HG03571 (cell line): ENCODE results near the gene TAOK2.

Experiments used
- ATAC-seq: cut with Tn5 transposase; IDR thresholded peaks from one replicate; pipeline ENCODE4 v1.9.1; 2021; ENCODE audit not compliant: unreplicated experiment

The TAOK2 gene

DNA sequence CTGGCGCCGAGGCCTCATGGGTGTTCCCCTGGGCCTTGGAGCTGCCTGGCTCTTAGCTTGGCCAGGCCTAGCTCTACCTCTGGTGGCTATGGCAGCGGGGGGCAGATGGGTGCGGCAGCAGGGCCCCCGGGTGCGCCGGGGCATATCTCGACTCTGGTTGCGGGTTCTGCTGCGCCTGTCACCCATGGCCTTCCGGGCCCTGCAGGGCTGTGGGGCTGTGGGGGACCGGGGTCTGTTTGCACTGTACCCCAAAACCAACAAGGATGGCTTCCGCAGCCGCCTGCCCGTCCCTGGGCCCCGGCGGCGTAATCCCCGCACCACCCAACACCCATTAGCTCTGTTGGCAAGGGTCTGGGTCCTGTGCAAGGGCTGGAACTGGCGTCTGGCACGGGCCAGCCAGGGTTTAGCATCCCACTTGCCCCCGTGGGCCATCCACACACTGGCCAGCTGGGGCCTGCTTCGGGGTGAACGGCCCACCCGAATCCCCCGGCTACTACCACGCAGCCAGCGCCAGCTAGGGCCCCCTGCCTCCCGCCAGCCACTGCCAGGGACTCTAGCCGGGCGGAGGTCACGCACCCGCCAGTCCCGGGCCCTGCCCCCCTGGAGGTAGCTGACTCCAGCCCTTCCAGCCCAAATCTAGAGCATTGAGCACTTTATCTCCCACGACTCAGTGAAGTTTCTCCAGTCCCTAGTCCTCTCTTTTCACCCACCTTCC, 13.9 kb downstream of the TAOK2 start:
- ATAC-seq: no peak

DNA sequence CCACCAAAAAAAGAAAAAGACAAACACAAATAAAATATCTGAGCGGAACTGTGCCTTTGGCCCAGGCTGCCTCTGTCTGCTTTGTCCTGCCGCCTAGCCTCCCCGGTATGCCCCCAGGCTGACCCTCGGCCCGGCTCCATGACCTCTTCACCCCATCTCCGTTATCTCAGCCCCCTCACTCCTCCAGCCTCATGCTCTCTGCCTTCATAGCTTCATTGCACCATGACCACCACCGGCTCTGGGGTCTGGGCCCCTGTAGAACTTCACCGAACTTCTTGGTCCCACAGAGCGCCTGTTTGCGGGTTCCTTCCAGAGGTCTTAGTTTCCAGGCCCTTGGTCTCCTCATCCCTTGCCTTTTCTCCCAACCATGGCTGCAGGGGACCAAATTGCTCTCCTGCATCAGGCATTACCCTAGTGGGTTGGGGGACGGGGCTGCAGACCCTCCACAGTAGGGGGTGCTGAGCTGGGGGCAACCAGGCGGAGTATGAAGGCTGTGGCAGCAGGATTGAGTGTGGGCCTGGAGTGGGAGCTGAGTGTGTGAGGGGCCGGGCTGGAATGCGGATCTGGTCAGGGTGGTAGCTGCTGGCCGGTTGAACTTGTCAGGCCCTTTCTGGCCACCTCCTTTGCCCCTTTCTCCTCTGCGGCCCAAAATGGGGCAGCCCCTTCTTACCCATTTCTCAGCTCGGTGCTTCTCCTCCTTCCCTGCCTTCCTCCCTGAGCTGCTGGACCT, 14.8 kb downstream of the TAOK2 start:
- ATAC-seq: no peak

- no peak for ATAC-seq
These were observed 15.6 kb downstream of the TAOK2 start for GRCh38 chr16:29989111-29989858.

DNA sequence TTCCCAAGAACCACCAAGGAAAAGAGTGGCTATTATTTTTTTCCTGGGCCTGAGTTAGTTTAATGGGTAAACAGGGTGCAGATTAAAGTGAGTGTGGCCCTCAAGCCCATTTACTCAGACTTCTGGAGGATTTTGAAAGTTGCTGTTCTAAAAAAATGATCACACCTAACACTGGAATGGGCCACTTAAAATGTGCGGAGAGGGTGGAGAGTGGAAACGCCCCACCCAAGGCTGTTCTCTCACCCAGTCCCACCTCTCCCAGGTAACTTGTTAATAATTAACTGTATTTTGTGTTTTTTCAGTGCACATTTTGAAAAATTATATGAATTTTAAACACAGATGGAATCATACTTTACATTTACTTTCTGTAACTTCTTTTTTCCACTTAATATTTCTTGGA, 16.4 kb downstream of the TAOK2 start:
- no peak for ATAC-seq

- ATAC-seq: no peak
These were observed 17.4 kb downstream of the TAOK2 start for GRCh38 chr16:29990883-29991570.

DNA sequence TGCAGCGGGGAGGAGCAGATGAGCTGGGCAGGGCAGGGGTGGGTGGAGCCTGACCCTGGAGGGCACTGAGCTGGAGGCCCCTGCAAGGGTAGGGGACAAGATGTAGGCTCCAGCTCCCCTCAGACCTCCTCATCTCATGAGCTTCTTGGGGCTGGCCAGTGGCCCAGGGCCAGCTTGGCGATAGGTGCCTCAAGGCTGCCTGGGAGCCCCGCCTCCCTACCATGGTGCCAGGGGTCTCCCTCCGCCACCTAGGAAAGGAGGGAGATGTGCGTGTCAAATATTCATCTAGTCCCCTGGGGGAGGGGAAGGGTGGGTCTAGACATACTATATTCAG, 17.9 kb downstream of the TAOK2 start:
- ATAC-seq: no peak

GRCh38 chr16:29992344-29992967, 18.8 kb downstream of the TAOK2 start:
- ATAC-seq: no peak

DNA sequence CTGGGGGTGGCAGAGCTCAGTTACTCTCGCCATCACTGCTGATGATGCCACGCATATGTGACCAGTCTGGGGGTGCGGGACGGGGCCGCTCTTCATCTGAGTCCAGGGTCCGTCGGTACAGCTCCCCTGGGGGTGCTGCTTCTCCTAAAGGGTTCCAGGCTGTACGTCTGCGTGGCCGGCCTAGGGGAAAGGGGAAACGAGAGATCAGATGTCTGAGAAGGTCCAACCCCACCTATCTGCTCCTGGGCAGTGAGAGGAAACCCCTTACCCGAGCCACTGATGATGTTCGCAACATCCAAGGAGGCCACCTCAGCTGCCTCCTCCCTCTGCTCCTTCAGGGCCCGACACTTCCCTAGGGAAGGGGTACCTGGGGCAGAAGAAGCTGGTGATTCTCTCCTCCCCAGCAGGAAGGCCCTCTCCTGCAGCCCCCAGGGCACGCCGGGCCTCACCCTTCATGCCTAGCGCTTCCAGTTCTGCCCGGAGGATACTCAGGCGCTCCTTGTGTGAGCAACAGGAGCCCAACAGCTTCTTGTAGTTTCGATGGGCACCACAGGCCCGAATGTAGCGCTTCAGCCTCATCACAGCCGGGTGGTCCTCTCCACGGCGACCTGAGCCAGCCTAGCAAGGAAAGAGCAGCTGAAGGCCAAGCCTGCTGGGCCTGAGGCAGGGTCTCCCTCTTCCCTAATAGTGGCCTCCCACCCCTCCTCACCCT, 19.7 kb downstream of the TAOK2 start:
- no peak for ATAC-seq

DNA sequence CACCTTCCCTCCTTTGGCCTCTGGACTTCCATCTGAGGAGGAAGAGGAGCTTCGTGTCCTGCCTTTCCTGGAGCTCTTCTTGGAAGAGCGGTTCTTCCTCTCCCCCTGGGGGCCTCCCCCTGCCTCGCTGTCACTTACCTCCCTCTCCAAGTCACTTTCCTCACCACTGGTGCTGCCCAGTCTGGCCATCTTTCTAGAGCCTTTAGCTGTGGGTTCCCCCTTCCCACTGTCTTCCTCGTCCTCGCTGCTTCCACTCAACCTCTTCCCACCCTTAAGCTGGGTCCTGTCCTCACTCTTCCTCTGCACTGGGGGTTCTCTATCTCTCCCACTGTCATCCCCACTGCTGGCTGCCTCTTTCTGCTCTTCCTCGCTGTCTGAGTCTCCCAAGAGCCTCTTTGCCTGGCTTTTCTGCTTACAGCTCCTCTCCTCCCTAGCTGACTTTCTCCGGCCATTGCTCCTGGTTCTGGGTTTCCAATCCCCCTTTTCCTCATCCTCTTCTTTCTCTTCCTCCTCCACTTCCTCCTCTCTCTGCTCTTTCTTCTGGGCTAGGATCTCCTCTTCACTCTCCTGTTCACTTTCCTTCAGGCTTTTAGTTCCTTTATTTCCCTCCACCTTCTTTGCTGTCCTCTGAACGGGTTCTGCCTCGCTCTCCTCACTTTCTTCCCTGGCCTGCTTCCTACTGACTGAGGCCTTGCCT, 20.4 kb downstream of the TAOK2 start:
- no peak for ATAC-seq

DNA sequence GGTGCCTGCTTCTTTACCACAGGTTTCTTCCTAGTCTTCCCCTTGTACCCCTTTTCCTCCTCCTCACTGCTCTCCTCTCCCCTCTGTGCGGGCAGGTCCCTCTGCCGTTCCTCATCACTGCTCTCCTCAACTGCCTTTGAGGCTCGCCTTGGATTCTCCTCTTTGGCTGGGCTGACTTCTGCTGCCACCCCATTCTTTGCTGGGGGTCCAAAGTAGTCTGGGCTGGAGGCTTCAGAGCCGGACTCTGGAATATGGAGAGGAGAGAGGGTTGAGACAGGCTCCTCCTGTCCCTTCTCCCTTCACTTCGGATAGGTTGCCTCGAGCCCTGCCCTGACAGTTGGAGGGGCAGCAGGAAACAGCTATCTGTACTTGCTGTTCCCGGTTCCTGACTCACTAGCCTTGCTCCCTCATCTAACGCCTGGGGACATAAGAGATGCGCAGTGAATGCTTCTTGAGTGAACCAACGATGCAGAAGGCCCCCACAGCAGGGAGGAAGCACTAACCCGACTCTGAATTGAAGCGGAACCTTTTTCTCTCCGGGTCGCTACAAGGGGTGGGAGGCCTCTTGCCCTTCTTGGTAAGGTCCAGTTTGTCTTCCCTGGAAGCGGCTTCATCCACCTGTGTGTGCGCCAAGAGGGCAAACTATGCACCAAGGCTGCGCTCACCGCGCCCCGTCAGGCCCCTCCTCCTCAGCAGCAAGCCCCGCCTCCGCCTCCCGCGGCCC, 21.1 kb downstream of the TAOK2 start:
- no peak for ATAC-seq

DNA sequence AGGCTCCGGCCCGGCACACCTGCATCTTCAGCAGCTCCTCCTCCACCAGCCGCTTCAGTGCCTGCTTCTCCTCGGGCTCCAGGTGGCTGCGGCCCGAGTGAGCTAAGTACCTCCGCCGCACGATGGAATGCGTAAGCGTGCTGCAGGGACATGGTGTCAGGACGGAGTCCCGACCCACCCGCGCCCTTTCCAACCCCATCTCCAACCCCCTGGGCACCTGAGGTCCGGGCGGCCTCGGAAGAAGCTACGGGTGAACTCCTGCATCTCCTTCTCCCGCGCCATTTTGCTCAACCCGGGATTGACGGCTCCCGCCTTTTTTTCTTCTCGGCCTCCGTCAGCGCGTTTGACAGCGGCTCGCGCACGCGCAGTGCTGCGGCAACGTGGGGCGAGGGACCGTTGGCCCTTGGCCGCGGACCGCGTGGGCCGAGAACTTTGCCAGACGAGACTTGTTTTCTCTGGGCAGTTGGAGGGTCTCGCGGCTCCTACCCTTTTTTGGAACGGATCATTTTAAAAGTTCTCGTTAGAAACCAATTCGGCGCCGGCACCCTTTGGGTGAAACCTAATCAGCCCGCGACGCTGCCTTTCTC, 21.7 kb downstream of the TAOK2 start, which contains the start of gene HIRIP3:
Gene HIRIP3, minus strand, starts transcription at position 294 of the 587 bp plus-strand sequence. Its CDS starts 12 bp downstream, at position 282.
- ATAC-seq: peak; percentile 29

DNA sequence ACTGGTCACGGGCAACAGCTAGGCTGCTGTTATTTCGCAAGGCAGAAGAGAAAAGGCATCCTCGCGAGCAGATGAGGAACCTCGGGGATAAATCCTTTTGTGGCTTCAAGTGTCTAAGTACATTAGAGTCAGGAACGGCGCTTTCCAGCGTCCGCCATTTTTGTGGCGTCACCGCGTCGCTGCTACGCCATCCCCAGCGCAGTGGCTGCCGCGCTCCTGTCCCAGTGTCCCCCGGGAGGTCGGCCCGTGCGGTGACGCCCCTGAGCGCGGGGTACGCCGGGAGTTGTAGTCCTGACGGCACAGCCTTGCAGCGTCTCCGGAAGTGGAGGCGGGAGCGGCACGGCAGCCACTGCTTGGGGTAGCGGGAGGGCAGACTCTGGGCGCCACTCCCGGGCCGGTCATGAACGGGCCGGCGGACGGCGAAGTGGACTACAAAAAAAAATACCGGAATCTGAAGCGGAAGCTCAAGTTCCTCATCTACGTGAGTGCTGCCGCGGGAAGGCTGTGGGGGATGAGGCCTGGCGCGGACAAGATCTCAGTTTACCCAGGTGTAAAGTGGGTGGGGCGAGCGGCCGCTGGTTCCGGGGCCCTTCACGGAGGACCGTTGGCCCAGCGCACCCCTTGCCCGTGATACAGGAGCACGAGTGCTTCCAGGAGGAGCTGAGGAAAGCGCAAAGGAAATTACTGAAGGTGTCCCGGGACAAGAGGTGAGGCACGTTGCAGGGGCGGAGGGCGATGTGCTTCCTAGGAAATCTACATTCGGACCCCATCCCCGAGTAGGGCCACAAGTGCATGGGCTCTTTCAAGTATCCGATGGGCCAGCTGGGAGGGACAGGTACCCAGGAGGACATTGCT, 22.5 kb downstream of the TAOK2 start, which contains the start of gene INO80E:
Gene INO80E, plus strand, starts transcription at position 331 of the 855 bp plus-strand sequence. Its CDS starts 70 bp downstream, at position 401.
- ATAC-seq: peak; percentile 78

DNA sequence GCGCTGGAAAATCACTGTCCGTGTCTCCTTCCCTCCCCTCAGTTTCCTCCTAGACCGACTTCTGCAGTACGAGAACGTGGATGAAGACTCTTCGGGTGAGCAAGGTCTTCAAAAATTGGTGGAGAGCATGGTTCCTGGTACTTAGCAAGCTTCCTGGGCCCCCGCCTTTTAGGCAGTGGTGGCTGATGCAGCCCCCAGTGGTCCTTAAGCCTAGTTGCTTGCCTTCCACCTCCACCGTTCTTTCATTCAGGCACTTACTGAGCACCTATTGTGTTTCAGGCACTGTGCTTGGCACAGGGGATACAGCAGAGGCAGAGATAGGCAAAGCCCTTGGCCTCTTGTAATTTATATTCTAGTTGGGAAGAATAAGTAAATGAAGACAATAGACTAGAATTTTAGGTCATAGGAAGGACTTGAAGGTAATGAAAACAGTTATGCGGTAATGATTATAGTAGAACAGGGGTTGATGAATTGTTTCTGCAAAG, 23.1 kb downstream of the TAOK2 start:
- no peak for ATAC-seq

- no peak for ATAC-seq
These were observed 25.9 kb downstream of the TAOK2 start for GRCh38 chr16:29999605-30000004.

DNA sequence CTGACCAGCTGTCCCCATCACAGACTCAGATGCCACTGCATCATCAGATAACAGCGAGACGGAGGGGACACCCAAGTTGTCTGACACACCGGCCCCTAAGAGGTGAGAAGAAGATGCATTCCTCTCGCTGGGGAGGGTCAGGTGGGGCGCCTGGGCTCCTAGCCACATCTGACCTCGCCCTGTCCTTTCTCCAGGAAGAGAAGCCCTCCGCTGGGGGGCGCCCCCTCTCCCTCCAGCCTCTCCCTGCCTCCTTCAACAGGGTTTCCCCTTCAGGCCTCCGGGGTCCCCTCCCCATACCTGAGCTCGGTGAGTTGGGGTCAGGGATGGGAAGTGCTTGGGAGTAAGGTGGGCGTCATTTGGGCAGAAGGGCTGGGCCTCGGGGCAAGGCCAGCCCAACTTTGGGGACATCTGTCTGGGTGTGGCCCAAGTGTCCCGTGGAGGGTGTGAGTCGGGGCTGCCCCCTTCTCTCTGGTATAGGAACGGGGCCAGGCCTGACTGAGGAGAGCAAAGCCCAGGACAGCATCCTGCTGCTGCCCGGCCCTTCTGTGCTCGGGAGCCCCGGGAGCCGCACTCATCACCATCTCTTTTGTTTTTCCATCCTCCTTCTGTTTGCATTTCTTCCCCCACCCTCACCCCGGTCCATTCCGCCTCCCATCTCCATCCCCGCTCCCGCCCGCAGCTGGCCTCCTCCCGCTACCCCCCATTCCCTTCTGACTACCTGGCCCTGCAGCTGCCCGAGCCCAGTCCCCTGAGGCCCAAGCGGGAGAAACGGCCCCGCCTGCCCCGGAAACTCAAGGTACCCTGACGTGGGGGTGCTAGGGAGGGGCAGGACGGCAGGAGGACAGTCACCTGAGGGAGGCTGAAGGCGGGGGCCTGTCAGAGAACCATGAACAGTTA, 27.3 kb downstream of the TAOK2 start:
- ATAC-seq: no peak

DNA sequence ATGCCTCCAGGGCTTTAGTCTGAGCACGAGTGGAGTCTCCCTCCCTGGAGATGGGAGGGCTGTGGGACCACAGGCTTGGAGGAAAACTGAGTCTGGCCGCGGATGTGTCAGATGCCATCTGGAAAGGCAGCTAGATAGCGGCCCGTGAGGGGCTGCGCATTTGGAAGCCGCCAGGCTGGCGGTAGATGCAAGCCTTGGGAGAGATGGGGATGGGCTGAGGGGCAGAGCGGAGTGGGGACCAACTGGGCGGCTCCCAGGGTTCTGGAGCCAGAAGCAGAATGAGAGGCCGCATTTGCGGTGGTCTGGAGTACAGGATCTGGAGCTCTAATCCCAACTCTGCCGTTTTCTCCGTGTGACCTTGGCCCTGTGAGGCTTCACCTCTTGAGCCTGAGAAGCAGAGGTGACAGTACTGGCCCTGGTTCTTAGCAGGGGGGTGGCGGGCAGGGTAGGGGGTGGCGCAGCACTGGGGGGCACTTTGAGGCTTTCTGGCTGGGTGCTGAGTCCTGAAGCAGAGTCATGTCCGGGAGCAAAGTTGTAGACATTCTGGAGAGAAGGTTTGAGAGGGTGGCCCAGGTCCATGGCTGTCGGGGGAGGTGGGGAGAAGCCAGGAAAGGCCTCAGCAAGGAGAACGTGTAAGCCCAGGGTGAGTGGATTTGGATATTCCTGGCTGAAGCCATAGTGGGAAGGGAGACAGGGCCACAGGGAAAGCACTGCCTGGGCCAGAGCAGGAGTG, 29.1 kb downstream of the TAOK2 start:
- ATAC-seq: no peak
